Naive thymus-derived CD8-positive, alpha-beta T cell (primary cell): ENCODE results near the gene BHLHA9. TPM values are rescaled to one million over a fixed set of nuclear protein-coding genes. Genes with fewer than 3 reads are reported as not detected.
A peak's percentile ranks its signal among the peaks of the same experiment; 100 is the strongest.
"Not testable (repeated sequence)": the region's sequence is repeated elsewhere in the genome, so short reads cannot be mapped to it uniquely, and the experiment has no call there.

Experiments used
- ATAC-seq, 2 donors: fragments of 150-1000 bp; cut with Tn5 transposase in 1 of 2; sonication (Bioruptor Pico), chemical (Tn5 transposase) in 1 of 2; 1 replicate in 1 of 2; 2 replicates in 1 of 2; pipeline ENCODE4 v1.10.0; 2021; ENCODE audit warnings: mild to moderate bottlenecking in 2 of 2, moderate library complexity in 2 of 2
- POLR2A ChIA-PET: fragments of 350-600 bp; sonication (Branson Sonifier 250); formaldehyde crosslinking; loops from one replicate; lab custom pipeline; 2021; ENCODE audit warnings: antibody characterized with exemption; lab: Charles Lee
- DNase-seq, 10 donors: peaks; one replicate each; pipeline versions ENCODE4 v3.0.0 to v3.0.0-alpha.2; 2020 to 2022
- H3K27ac Mint-ChIP-seq, 10 donors: one replicate each; pipeline ENCODE4 v1.8.0; 2020 to 2022; ENCODE audit warnings: mild to moderate bottlenecking in 10 of 10, mixed read lengths in 10 of 10, moderate library complexity in 4 of 10, inconsistent platforms in 1 of 10
- H3K27me3 Mint-ChIP-seq, 5 donors: one replicate each; pipeline ENCODE4 v1.8.0; 2021 to 2022; ENCODE audit warnings: mixed read lengths in 5 of 5
- H3K36me3 Mint-ChIP-seq, 3 donors: one replicate each; pipeline ENCODE4 v1.8.0; 2020 to 2022; ENCODE audit warnings: mixed read lengths in 3 of 3, mild to moderate bottlenecking in 2 of 3, inconsistent platforms in 1 of 3
- H3K4me1 Mint-ChIP-seq, 4 donors: one replicate each; pipeline ENCODE4 v1.8.0; 2021 to 2022; ENCODE audit warnings: mixed read lengths in 4 of 4
- H3K4me3 Mint-ChIP-seq, 10 donors: one replicate each; pipeline ENCODE4 v1.8.0; 2020 to 2022; ENCODE audit warnings: mild to moderate bottlenecking in 10 of 10, mixed read lengths in 10 of 10, moderate library complexity in 6 of 10, inconsistent platforms in 1 of 10
- H3K9me3 Mint-ChIP-seq, 9 donors: one replicate each; pipeline ENCODE4 v1.8.0; 2020 to 2022; ENCODE audit warnings: mixed read lengths in 9 of 9, mild to moderate bottlenecking in 3 of 9, inconsistent platforms in 1 of 9, moderate library complexity in 1 of 9
- polyA plus RNA-seq, 3 donors: library from polyadenylated mRNA; unstranded; fragments of 300-500 nt; fragmentation: Illumina TruSeq; gene quantifications; one replicate each; pipeline ENCODE4 v1.2.3, GENCODE V29; 2021
- total RNA-seq, 8 experiments: library from RNA in 2 of 8; stranded (reverse) in 2 of 8; gene quantifications; one replicate each; pipeline ENCODE4 v1.2.3 and lab custom pipeline; 2021 to 2026

The BHLHA9 gene
- total and polyA plus RNA-seq, 5 experiments from 2014 or later = not detected

DNA sequence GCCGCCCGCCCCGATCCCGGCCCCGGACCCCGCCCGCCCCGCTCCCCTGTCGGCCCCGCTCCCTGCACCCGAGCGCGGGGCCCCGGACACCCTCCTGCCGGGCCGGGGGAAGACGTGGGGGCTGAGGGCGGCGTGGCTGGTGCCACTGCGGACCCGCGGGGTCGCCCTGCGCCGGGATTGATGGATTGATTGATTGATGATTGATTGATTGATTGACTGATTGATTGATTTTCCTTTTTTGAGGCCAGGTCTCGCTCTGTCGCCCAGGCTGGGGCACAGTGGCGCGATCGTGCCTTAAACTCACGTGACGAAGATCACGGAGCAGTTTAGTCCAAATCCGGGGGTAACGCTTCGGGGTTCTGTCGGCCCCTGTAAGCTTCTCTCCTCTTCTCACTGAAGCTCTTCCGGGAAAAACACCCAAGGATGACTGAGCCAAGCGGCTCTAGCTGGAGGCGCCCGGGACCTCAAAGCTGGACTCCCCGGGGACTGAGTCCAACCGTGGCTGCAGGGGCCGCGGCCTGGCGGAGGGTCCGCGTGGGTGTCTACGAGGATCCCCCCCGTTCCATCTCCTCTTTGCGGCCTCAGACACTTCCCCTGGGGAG, 40.2 kb upstream of the BHLHA9 start:
- peaks cover 0 to 3% (median 2%) of the 10 kb centered on the region in 3 donors for H3K36me3 Mint-ChIP-seq
- H3K27ac Mint-ChIP-seq = peak overlapping the region in 5 of 10 donors; percentile 65 to 80 (median 74)
- peaks cover 0 to 2% (median 0%) of the 10 kb centered on the region in 9 donors for H3K9me3 Mint-ChIP-seq
- H3K27me3 Mint-ChIP-seq = peaks cover 22 to 66% (median 44%) of the 10 kb centered on the region in 5 donors
- peaks cover 9 to 25% (median 15%) of the 10 kb centered on the region in 4 donors for H3K4me1 Mint-ChIP-seq
- POLR2A ChIA-PET = interaction anchor here (1.4 to 1.6 kb wide), 2 partner anchors 11 to 29 kb away, joined by 7 to 8 read pairs; no protein-coding TSS in a partner anchor
- peak; percentile 12 to 43 for ATAC-seq
- DNase-seq = no peak
- H3K4me3 Mint-ChIP-seq = peak overlapping the region; percentile 75 to 96 (median 90)

DNA sequence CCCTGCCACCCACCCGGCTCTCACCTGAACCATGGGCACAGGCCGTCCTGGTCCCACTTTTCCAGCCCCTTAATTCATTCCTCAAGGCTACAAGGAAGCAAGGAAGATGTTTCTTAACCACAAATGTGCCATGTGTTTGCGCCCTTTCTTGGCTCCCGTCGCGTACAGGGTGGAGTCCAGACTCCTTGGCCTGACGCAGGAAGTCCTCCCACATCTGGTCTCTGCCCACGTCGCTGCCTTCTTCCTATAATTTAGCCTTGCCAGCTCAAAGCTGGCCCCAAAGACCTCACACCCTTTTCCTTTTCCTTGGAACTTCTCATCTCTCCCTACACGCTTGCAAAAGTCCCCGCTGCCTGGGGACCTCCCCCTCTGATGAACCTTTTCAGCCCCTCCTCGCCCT, 38.8 kb upstream of the BHLHA9 start:
- ATAC-seq (no peak), DNase-seq (no peak)
- Mint-ChIP-seq H3K27me3 (peaks cover 22 to 66% (median 41%) of the 10 kb centered on the region in 5 donors), H3K27ac (no peak overlapping the region), H3K4me1 (peaks cover 9 to 23% (median 15%) of the 10 kb centered on the region in 4 donors), H3K4me3 (peak overlapping the region in 8 of 10 donors; percentile 1 to 80 (median 46)), H3K36me3 (peaks cover 0 to 3% (median 2%) of the 10 kb centered on the region in 3 donors), H3K9me3 (peaks cover 0 to 2% (median 0%) of the 10 kb centered on the region in 9 donors)
- POLR2A ChIA-PET = no interaction called here

DNA sequence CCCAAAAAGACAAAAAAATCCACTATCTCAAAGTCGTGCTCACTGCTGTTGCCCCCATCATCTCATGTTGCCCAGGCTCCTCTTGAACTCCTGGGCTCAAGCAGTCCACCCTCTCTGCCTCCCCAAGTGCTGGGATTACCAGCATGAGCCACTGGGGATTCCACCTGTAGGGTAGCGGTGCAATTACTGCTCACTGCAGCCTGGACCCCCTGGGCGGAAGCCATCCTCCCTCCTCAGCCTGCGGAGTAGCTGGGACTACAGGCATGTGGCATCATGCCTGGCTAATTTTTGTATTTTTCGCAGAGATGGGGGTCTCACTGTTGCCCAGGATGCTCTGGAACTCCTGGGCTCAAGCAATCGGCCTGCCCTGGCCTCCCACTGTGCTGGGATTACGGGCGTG, 37.9 kb upstream of the BHLHA9 start:
- peaks cover 9 to 19% (median 14%) of the 10 kb centered on the region in 4 donors for H3K4me1 Mint-ChIP-seq
- H3K4me3 Mint-ChIP-seq = peak overlapping the region in 5 of 10 donors; percentile 31 to 72 (median 45)
- ATAC-seq (no peak), DNase-seq (no peak)
- H3K9me3 Mint-ChIP-seq = peaks cover 0 to 2% (median 0%) of the 10 kb centered on the region in 9 donors
- peak overlapping the region in 1 of 10 donors; percentile 69 for H3K27ac Mint-ChIP-seq
- POLR2A ChIA-PET = no interaction called here
- H3K27me3 Mint-ChIP-seq = peaks cover 19 to 63% (median 36%) of the 10 kb centered on the region in 5 donors
- H3K36me3 Mint-ChIP-seq = peaks cover 0 to 3% (median 2%) of the 10 kb centered on the region in 3 donors

DNA sequence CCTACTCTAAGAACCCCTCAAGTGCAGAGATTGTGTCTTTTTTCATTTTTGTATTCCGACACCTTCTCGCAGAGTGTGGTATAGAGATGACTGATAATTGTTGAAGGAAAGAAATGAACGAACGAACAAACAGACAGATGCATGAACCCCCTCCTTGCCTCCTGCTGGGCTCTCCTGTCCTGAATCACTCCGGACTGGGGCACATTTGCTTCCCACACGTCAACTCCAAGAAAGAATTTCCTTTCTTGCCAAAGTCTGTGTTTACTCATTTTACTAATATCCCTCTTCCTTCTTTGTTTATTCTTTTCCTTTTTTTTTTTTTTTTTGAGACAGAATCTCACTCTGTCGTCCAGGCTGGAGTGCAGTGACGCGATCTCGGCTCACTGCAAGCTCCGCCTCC, 37.5 kb upstream of the BHLHA9 start:
- H3K36me3 Mint-ChIP-seq = peaks cover 0 to 3% (median 2%) of the 10 kb centered on the region in 3 donors
- H3K27me3 Mint-ChIP-seq = peaks cover 15 to 58% (median 31%) of the 10 kb centered on the region in 5 donors
- H3K4me3 Mint-ChIP-seq = peak overlapping the region in 1 of 10 donors; percentile 27
- no peak overlapping the region for H3K27ac Mint-ChIP-seq
- POLR2A ChIA-PET = no interaction called here
- no peak for DNase-seq
- no peak for ATAC-seq
- peaks cover 9 to 15% (median 12%) of the 10 kb centered on the region in 4 donors for H3K4me1 Mint-ChIP-seq
- peaks cover 0 to 2% (median 0%) of the 10 kb centered on the region in 9 donors for H3K9me3 Mint-ChIP-seq

DNA sequence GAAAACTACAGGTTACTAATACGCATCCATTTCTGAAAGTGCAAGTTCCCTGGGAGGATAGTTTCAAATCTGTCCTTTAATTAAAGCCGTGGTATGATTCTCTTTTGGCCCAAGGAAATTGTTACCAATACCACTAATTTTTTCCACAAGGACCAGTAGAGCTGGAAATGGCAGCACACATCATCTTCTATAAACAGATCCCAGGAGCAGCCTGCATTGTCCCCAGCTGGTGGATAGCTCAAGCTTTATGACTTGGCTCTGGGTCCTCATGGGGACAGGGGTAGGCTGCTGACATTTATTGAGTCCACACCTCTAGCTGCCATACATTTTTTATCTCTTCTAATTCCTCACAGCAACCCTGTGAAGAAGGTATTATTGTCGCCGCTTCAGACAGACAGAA, 35.8 kb upstream of the BHLHA9 start:
- Mint-ChIP-seq H3K27ac (no peak overlapping the region), H3K27me3 (peaks cover 11 to 50% (median 27%) of the 10 kb centered on the region in 5 donors), H3K9me3 (peaks cover 0 to 2% (median 0%) of the 10 kb centered on the region in 9 donors), H3K4me3 (no peak overlapping the region), H3K4me1 (peaks cover 8 to 14% (median 12%) of the 10 kb centered on the region in 4 donors), H3K36me3 (no peaks in the 10 kb centered on the region)
- DNase-seq = no peak
- POLR2A ChIA-PET = no interaction called here
- ATAC-seq = no peak

DNA sequence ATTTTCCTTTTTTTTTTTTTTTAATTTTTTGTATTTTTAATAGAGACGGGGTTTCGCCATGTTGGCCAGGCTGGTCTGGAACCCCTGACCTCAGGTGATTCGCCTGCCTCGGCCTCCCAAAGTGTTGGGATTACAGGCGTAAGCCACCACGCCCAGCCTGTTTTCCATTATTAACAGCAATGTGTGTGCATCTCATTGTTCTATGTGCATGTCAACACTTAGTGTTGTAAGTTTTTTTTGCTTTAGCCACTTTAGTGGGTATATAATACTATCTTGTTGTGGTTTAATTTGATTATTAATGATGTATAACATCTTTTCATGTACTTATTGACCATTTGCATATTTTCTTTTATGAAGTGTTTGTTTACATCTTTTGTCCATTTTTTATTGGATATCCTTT, 32.8 kb upstream of the BHLHA9 start:
- no peak overlapping the region for H3K27ac Mint-ChIP-seq
- no peak overlapping the region for H3K4me3 Mint-ChIP-seq
- peaks cover 7 to 47% (median 27%) of the 10 kb centered on the region in 5 donors for H3K27me3 Mint-ChIP-seq
- ATAC-seq (no peak), DNase-seq (no peak)
- H3K36me3 Mint-ChIP-seq = no peaks in the 10 kb centered on the region
- H3K9me3 Mint-ChIP-seq = no peaks in the 10 kb centered on the region
- H3K4me1 Mint-ChIP-seq = peaks cover 14 to 23% (median 19%) of the 10 kb centered on the region in 4 donors
- POLR2A ChIA-PET = no interaction called here

DNA sequence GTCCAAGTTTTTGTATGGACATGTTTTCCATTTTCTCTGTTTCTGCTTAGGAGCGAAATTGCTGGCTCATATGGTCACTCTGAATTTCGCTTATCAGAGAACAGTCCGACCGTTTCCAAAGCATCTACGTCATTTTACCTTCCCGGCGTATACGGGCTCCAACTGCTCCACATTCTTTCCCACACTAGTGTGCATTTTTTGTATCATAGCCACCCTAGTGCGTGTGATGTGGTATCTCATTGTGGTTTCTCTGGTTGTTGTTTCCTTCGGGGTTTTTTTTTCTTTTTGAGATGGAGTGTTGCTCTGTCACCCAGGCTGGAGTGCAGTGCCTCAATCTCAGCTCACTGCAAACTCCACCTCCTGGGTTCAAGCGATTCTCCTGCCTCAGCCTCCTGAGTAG, 31.0 kb upstream of the BHLHA9 start:
- H3K9me3 Mint-ChIP-seq = no peaks in the 10 kb centered on the region
- H3K36me3 Mint-ChIP-seq = no peaks in the 10 kb centered on the region
- ATAC-seq = peak; percentile 53 to 84
- peak overlapping the region in 8 of 10 donors; percentile 2 to 68 (median 47) for H3K4me3 Mint-ChIP-seq
- peaks cover 7 to 32% (median 22%) of the 10 kb centered on the region in 5 donors for H3K27me3 Mint-ChIP-seq
- peak in 4 of 10 donors; percentile 17 to 49 (median 40) for DNase-seq
- POLR2A ChIA-PET = no interaction called here
- H3K4me1 Mint-ChIP-seq = peaks cover 12 to 23% (median 19%) of the 10 kb centered on the region in 4 donors
- peak overlapping the region in 1 of 10 donors; percentile 9 for H3K27ac Mint-ChIP-seq

DNA sequence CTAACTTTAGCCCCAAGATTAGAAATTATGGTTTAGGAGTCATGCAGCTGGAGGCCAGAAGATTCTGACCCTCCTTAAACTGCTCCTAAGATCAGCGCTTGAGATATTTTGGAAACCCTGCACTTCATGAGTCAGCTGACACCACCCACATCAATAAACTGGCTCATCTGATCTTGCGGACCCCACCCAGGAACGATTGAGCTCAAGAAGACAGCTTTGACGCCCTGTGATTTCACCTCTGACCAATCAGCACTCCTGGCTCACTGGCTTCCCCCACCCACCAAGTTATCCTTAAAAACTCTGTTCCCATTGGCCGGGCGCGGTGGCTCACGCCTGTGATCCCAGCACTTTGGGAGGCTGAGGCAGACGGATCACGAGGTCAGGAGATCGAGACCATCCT, 29.8 kb upstream of the BHLHA9 start:
- POLR2A ChIA-PET = interaction anchor here (1.2 kb wide), 1 partner anchor 11 kb away, joined by 7 read pairs; no protein-coding TSS in a partner anchor
- not testable (repeated sequence) for H3K36me3 Mint-ChIP-seq, H3K9me3 Mint-ChIP-seq, ATAC-seq, DNase-seq
- H3K27me3 Mint-ChIP-seq = peaks cover 5 to 25% (median 17%) of the 10 kb centered on the region in 5 donors
- peaks cover 12 to 23% (median 19%) of the 10 kb centered on the region in 4 donors for H3K4me1 Mint-ChIP-seq
- H3K4me3 Mint-ChIP-seq = peak overlapping the region in 5 of 10 donors; percentile 33 to 57 (median 49)
- H3K27ac Mint-ChIP-seq = peak overlapping the region in 2 of 10 donors; percentile 27 to 36

DNA sequence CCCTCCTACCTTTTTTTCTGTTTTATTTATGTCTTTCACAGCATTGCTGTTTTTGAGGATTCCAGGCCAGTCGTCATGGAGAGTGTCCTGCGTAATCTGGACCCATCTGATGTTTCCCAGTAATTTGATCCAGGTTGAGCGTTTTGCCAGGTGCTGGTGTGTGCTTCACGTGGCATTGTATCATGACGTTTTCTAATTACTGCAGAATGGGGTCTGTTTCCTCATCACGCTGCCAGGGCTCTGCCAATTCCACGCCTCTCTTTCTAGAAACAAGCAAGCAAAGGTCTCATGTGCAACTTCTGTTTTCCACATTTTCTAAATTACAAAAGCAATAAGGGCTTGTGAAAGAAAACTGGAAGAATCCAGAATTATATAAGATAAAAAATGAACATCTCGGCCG, 28.3 kb upstream of the BHLHA9 start:
- Mint-ChIP-seq H3K27ac (no peak overlapping the region), H3K27me3 (peaks cover 5 to 25% (median 15%) of the 10 kb centered on the region in 5 donors), H3K4me1 (peaks cover 12 to 23% (median 19%) of the 10 kb centered on the region in 4 donors), H3K9me3 (no peaks in the 10 kb centered on the region), H3K36me3 (no peaks in the 10 kb centered on the region), H3K4me3 (no peak overlapping the region)
- ATAC-seq (no peak), DNase-seq (no peak)
- POLR2A ChIA-PET = no interaction called here

DNA sequence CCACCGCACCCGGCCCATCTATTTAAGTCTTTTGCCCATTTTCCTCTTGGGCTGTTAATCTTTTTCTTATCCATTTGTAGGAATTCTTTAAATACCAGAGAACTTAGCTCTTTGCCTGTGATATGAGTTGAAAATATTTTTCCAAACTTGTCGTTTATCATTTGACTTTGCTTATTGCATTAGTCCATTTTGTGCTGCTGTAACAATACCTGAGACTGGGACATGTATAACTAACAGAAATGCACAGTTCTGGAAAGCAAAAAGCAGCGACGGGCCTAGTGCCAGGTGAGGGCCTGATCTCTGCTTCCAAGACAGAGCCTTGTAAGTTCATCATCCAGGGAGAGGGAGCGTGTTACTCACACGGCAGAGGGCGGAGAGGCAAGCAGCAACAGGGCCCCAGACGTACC, 25.6 kb upstream of the BHLHA9 start:
- ATAC-seq (no peak), DNase-seq (no peak)
- Mint-ChIP-seq H3K36me3 (peaks cover 0 to 2% (median 0%) of the 10 kb centered on the region in 3 donors), H3K9me3 (peaks cover 0 to 4% (median 0%) of the 10 kb centered on the region in 9 donors), H3K4me1 (peaks cover 9 to 16% (median 12%) of the 10 kb centered on the region in 4 donors), H3K27ac (no peak overlapping the region), H3K4me3 (no peak overlapping the region), H3K27me3 (peaks cover 5 to 25% (median 15%) of the 10 kb centered on the region in 5 donors)
- POLR2A ChIA-PET = no interaction called here

DNA sequence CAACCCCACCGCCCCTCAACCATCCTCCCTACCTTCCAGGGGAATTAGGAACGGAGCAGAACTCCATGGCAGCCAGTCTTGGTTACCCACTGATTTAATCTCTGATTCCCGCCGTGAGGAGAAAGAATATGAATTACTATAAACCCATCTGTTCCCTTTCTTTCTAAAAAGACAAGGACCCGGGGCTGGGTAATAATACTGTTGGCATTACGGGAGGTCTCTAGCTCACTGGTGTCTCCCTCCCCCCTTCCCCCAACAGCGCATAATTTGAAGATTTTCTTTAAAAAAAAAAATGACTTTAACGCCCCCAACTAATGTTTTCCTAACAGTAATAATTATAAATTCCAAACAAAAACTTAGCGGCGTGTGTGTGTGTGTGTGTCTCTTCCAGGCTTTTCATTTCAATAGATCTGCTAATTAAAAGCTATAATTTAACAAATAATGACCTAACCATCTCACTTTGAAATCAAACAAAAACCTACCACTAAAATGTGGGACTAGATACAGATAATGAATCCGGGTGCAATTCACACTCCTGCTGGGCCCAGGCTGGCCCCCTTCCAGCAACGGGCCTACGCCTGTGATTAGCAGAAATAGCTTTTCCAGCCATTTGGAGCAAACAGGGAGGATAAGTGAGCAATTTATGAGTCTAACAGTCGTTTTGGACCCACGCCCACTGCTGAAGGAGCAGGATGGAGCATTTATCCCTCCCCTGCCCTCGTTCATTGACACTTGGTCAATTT, 18.2 kb upstream of the BHLHA9 start:
- Mint-ChIP-seq H3K27ac (peak overlapping the region in 1 of 10 donors; percentile 51), H3K4me3 (peak overlapping the region in 1 of 10 donors; percentile 42), H3K4me1 (peaks cover 8 to 23% (median 18%) of the 10 kb centered on the region in 4 donors), H3K9me3 (peaks cover 0 to 4% (median 0%) of the 10 kb centered on the region in 9 donors), H3K27me3 (peaks cover 0 to 11% (median 2%) of the 10 kb centered on the region in 5 donors), H3K36me3 (peaks cover 0 to 2% (median 0%) of the 10 kb centered on the region in 3 donors)
- DNase-seq = no peak
- no peak for ATAC-seq
- POLR2A ChIA-PET = interaction anchor here (0.5 kb wide), 1 partner anchor 16 kb away, joined by 3 read pairs; no protein-coding TSS in a partner anchor

DNA sequence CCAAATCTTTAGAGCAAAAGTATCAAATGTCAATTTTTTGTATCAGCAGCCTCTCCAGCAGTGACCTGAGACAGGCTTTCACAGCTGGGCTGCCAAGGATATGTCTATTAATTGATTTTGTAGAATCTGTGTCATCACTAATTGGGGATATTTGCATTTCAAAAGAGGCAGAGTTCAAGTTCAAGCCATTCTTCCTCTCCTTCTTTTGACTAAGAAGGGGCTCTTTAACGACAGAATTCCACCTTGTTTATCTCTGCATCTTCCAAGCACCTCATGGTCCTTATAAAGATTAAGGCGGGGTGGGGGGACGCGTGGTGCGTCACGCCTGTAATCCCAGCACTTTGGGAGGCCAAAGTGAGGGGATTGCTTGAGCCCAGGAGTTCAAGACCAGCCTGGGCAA, 15.2 kb upstream of the BHLHA9 start:
- ATAC-seq = no peak
- POLR2A ChIA-PET = no interaction called here
- Mint-ChIP-seq H3K4me3 (peak overlapping the region in 3 of 10 donors; percentile 6 to 30 (median 25)), H3K27me3 (peaks cover 0 to 21% (median 2%) of the 10 kb centered on the region in 5 donors), H3K4me1 (peaks cover 18 to 42% (median 37%) of the 10 kb centered on the region in 4 donors), H3K9me3 (no peaks in the 10 kb centered on the region), H3K36me3 (no peaks in the 10 kb centered on the region), H3K27ac (no peak overlapping the region)
- no peak for DNase-seq
